Activated CD4-positive, alpha-beta T cell treated with anti-CD3 and anti-CD28 coated beads for 4 hours (primary cell): ENCODE data around the gene FGB.

ENCODE experiments used
- DNase-seq, 2 donors: peaks; one replicate each; pipeline ENCODE4 v3.0.0-alpha.2; 2020

The FGB gene

GRCh38 chr4:154597798-154598774 lies 35.3 kb downstream of the FGB start:
- DNase-seq, result no peak

GRCh38 chr4:154602404-154603020 lies 39.7 kb downstream of the FGB start:
- no peak for DNase-seq

DNA sequence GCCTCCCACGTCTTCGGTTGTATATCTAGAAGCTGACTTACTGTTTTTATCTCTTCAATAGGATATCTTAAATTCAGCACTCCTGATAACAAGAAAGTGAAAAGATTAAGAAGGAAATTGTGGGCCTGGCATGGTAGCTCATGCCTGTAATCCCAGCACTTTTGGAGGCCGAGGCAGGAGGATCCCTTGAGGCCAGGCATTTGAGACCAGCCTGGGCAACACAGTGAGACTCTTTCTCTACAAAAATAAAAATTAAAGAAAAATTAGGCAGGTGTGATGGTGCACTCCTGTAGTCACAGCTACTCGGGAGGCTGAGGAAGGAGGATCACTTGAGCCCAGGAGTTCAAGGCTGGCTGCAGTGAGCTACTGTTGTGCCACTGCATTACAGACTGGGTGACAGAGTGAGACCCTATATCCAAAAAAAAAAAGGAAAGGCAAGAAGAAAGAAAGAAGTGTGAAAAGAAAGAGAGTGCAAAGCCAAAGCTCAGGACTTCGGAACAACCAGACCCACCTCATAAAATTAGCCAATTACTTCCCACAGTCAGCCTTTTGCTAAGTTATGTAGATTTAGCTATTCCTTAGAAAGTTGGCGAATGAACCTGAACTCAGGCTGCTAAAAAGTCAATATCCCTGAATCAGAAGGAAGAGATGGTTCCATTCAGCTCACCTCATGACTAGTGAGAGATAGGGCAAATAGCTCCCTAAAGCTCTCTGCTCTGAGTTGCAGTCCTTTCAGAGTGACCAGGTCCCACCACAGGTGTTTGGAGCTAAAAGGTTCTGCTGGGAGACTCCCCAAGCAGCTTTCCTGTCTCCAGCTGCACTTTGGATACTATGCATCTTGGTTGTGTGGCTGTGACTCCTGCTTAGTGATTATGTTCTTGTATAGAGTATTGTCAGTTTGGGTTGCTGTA lies 40.5 kb downstream of the FGB start:
- no peak for DNase-seq

GRCh38 chr4:154604696-154605200 lies 41.9 kb downstream of the FGB start:
- no peak for DNase-seq

- no peak for DNase-seq
Observed at GRCh38 chr4:154606728-154607723, 44.2 kb downstream of the FGB start.

- no peak for DNase-seq
Observed at GRCh38 chr4:154608361-154609252, 45.8 kb downstream of the FGB start.

GRCh38 chr4:154609532-154609931 lies 46.7 kb downstream of the FGB start:
- DNase-seq, result no peak

GRCh38 chr4:154610582-154610981 lies 47.8 kb downstream of the FGB start:
- no peak for DNase-seq

- DNase-seq, result no peak
Observed at GRCh38 chr4:154611833-154612232, 49.0 kb downstream of the FGB start.

- DNase-seq, result no peak
Observed at GRCh38 chr4:154612472-154613414, 49.9 kb downstream of the FGB start, which contains the start of gene FGG. FGG (minus strand) TSS chr4:154612656; CDS start chr4:154612609, 47 bp downstream.

GRCh38 chr4:154614306-154614705 lies 51.5 kb downstream of the FGB start:
- no peak for DNase-seq

- no peak for DNase-seq
Observed at GRCh38 chr4:154615211-154615610, 52.4 kb downstream of the FGB start.

GRCh38 chr4:154616287-154616686 lies 53.5 kb downstream of the FGB start:
- no peak for DNase-seq

DNA sequence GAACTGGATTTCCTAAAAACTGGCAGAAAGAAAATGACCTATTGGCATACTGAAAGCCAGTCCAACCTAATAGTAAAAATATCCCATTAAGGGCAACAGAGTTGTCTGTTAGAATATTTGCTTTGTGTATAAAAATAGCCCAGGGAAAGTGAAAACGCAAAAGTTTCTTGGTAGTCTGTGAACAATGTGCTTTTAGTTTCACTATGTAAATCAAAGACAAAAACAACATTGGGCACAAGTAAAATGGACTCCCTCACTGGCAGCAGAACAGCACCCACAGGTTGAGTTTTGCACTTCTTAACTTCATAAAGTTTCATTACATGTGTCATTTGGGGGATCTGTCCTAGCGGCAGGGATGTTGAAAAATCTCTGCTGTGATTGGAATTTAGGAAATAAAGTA lies 53.9 kb downstream of the FGB start:
- DNase-seq, result no peak

DNA sequence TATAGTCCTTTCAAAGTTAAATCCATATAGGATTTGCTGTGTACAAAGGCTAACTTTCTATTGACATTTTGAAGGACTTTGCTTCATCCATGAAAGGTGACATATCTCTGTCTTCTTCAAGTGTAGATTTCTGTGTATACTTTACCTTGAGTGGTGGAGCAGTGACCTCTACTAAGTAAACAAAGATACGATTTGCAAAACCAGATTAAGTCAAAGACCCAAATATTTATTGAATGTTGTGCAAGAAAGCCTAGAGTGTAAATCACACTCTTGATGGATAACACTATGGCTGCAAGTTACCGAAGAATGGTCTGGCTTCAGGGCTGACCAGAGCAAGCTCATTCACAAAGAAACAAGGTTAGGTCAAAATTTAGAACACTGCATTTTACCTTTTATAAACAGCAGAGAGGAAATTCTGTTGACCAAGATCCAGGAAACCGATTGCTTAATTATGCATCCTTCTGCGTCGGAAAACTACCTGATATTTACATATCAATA lies 55.1 kb downstream of the FGB start:
- DNase-seq, result no peak

DNA sequence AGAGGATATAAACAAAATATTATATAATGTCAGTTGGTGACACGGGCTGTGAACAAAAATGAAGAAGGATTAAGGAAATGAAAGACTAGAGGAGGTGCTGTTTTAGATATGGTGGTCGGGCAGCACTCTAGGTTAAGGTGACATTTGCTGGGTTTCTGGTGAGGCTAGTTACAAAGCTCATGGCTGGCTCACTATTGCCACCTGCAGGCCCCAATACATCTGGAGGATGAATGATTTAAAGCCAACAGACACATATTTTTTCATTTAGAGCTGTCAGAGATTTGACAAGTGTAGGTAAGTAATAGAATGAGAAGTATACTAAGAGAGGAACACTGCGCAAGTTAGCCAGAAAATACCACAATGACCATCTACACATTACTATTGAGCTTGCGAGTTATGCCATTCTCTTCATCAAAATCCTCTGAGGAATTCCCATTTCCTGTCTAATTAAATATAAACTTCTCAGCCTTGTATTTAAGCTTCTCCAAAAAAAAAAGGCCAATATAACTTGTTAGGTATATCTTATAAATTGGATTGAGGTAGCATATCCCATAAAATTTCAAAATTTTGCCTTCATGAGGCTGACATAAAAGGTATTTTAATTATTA lies 56.0 kb downstream of the FGB start:
- peak; percentile 21 to 30 for DNase-seq

DNA sequence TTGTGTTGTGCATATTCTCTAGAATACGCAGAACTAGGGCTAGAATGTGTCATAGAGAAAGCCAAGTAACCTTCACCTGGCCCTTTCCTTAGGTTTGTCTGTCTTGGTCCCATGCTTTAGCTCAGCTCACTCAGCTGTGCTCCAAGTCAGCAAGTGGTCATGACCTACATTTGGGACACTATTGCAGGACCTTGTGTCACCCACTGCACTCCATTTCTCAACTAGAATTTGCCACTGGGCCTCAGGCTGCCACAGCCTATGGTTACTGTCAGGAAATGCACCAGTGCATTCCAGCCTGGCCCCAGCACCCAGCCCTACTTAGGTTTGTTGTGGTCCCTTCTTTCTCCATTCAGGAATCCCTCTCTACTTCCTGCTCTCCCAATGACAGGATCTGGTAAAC lies 57.3 kb downstream of the FGB start:
- DNase-seq, result no peak
